22Rv1 (cell line): ENCODE measurements around the gene CCDC187.

Source experiments
- ZFX ChIP-seq: fragments of 450-650 bp; IDR thresholded peaks from 2 replicates; pipeline ENCODE4 v1.6.1; 2017; ENCODE audit warnings: antibody characterized with exemption, borderline replicate concordance
- TF ChIP-seq, protein P1 (sequence below): fragments of 450-650 bp; IDR thresholded peaks from 2 replicates; pipeline ENCODE4 v1.5.1; 2017; ENCODE audit warnings: mild to moderate bottlenecking

DNA sequence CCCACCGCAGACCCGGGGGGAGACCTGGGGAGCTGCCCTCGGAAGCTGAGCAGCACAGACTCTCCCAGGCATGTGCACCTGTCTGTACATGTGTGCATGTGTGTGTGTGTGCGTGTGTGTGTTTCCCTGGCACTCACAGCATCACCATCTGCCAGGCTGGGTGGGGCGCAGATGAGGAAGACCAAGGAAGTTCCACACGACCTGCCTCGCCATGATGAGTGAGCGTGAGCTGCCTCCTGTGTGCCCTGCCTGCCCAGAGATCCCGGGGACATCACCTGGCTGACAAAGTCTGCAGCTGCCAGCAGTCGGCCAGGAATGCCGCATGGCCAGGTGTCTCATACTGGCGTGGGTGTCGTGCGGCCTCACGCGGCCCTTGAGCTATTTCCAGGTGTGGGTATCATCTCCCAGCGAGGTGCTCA, 19.5 kb upstream of the CCDC187 start:
- TF ChIP-seq, protein P1, sequence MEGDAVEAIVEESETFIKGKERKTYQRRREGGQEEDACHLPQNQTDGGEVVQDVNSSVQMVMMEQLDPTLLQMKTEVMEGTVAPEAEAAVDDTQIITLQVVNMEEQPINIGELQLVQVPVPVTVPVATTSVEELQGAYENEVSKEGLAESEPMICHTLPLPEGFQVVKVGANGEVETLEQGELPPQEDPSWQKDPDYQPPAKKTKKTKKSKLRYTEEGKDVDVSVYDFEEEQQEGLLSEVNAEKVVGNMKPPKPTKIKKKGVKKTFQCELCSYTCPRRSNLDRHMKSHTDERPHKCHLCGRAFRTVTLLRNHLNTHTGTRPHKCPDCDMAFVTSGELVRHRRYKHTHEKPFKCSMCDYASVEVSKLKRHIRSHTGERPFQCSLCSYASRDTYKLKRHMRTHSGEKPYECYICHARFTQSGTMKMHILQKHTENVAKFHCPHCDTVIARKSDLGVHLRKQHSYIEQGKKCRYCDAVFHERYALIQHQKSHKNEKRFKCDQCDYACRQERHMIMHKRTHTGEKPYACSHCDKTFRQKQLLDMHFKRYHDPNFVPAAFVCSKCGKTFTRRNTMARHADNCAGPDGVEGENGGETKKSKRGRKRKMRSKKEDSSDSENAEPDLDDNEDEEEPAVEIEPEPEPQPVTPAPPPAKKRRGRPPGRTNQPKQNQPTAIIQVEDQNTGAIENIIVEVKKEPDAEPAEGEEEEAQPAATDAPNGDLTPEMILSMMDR, result no peak
- TF ChIP-seq ZFX, result no peak
